GM18870 (cell line): ENCODE data around the gene CRTC2.

Experiments used
- ATAC-seq: cut with Tn5 transposase; IDR thresholded peaks from one replicate; pipeline ENCODE4 v1.9.1; 2021; ENCODE audit warnings: moderate library complexity; ENCODE audit not compliant: unreplicated experiment

The CRTC2 gene

GRCh38 chr1:153899509-153899908 lies 58.9 kb downstream of the CRTC2 start:
- ATAC-seq: no peak
